T-helper 2 cell treated with Interferon-gamma antibody and Interleukin-4, amounts not matched to agents 100 ng/mL and 5 ng/mL, for 36 hours (primary cell): ENCODE results near the gene SLC35B1. TPM values are rescaled to one million over a fixed set of nuclear protein-coding genes. Genes with fewer than 3 reads are reported as not detected.

Experiments used
- intact Hi-C: fragments of 100-400 bp; cut with micrococcal nuclease; formaldehyde crosslinking; loops from one replicate; pipeline ENCODE4 v1.15.1; 2023
- total RNA-seq: library from RNA; stranded (reverse); gene quantifications from 2 replicates; pipeline ENCODE4 v1.2.3, GENCODE V29; 2022

Gene SLC35B1
- total RNA-seq, 1 donor from 2014 or later, result 80.8 TPM

GRCh38 chr17:49703557-49704277 is 4.0 kb downstream of the SLC35B1 start:
- intact Hi-C loops, result loop anchor here (10.0 kb wide), 1 partner anchor 289 kb away; the partner anchor contains the start of gene PHB1

DNA sequence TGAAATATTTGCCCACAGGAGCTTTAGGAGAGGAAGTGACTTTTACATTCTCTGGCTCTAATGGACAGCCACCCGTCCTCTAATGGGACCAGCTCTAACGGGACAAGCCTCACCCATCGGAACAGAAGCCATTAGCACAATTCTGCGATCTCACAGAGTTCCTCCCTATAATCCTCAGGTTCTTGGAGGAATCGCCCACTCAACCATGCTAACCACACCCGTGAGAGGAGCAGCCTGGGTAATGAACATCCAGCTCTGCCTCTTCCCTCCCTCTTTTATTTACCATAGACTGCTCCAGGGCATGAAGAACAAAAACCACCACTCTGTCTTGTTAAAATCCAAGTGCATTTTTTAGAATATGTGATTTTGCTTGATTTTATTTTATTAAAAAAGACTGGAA is 6.8 kb downstream of the SLC35B1 start:
- intact Hi-C loops, result loop anchor here (10.0 kb wide), 1 partner anchor 286 kb away; the partner anchor contains the start of gene PHB1

GRCh38 chr17:49699966-49700575 is 7.7 kb downstream of the SLC35B1 start:
- intact Hi-C loops, result loop anchor here (10.0 kb wide), 1 partner anchor 285 kb away; the partner anchor contains the start of gene PHB1

DNA sequence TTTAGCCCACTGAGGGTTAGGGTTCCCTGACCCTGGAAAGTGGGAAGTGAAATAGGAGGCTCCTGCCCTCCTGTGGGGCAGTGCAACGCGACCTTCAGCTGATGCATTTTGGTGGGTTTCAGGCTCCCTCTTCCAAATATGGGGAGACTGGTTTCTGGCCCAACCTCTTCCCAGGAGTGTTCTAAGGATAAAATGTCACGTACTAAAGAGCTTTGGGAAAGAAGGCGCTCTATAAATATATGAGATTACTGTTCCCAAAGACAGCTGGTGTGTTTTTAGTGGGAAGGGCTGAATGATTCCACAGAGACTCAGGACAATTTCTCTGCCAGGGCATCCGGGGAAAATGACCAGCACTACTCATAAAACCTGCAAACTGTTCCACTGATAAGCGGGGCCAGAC is 9.8 kb downstream of the SLC35B1 start:
- intact Hi-C loops, result no loop called here

- intact Hi-C loops, result no loop called here
Observed at GRCh38 chr17:49696233-49696761, 11.5 kb downstream of the SLC35B1 start.

- intact Hi-C loops, result loop anchor here (1.0 kb wide), 1 partner anchor 125 kb away; no protein-coding TSS in a partner anchor
Observed at GRCh38 chr17:49695698-49696232, 12.0 kb downstream of the SLC35B1 start.

GRCh38 chr17:49694847-49695697 is 12.7 kb downstream of the SLC35B1 start:
- intact Hi-C loops, result loop anchor here (1.0 kb wide), 1 partner anchor 125 kb away; no protein-coding TSS in a partner anchor

GRCh38 chr17:49692751-49693150 is 15.0 kb downstream of the SLC35B1 start:
- intact Hi-C loops, result no loop called here

GRCh38 chr17:49691677-49692191 is 16.0 kb downstream of the SLC35B1 start:
- intact Hi-C loops, result no loop called here

DNA sequence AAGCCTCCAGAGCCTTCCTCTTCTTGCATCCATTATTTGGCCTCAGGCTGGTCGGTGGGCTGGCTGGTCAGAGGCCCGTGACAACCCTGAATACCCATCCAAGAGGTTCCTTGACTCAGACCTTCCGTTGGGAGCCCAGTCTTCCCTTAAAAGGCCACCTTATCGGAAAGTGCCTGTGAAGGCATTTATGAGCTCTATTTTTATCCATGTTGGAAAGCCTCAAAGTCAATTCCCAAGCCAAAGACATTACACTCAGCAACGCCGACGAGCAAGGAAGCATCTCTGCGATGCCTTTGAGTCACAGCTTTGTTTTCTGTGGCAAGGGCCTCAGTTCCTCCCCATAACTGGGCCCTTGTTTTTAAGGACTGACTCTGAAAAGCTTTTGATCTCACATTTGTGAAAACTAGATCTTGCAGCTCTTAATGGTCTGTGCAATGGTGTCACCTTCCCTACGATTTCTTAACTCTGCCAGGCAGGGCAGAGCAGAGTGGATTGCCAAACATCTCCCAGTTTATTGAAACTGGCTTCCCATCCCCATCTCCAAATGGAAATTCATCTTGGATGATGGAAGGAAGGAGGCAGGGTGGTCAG is 16.6 kb downstream of the SLC35B1 start:
- intact Hi-C loops, result no loop called here

- intact Hi-C loops, result no loop called here
Observed at GRCh38 chr17:49690256-49690655, 17.5 kb downstream of the SLC35B1 start.

GRCh38 chr17:49688848-49689247 is 18.9 kb downstream of the SLC35B1 start:
- intact Hi-C loops, result loop anchor here (1.0 kb wide), 1 partner anchor 11 kb away; the partner anchor contains the start of gene SPOP

DNA sequence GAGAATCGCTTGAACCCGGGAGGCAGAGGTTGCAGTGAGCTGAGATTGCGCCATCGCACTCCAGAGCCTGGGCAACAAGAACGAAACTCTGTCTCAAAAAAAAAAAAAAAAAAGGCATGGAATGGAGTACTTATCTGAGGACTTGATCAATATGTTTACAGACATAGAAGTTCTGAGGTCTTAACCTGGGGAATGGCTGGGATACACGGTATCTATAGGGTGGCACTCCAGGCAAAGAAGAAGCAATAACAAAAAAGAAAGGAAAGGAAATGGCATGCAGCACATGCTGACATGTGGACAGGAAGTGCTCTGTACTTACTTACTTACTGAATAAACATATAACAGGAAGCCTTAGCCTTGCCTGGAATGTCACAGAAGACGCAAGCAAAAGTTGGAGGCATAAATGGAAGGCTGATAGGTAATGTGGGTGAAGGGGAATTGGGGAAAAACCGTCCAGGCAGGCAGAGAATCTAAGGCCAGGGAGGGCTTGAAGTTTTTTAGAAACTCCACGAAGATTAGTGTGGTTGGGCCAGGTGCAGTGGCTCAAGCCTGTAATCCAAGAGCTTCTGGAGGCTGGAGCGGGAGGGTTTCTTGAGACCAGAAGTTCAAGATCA is 19.8 kb downstream of the SLC35B1 start:
- intact Hi-C loops, result loop anchor here (1.0 kb wide), 1 partner anchor 10 kb away; the partner anchor contains the start of gene SPOP

GRCh38 chr17:49681106-49681979 is 26.4 kb downstream of the SLC35B1 start:
- intact Hi-C loops, result no loop called here

DNA sequence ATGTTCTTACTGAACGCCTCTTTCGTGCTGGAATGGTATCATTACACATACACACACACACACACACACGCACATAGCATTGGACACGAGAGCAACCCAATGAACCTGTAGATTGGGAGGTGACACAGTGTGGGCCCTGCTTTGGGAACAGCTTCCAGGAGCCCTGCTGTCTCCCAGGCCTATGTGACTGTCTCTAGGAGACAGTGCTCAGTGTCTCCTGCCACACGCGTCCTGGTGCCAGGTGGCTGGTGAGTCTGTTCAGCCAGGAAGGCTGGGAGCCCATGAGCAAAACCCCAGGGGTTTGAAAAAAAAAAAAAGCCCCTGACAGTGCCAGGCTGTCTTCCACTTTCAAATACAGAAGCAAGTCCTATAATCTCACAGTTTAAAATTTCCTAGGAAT is 27.4 kb downstream of the SLC35B1 start:
- intact Hi-C loops, result no loop called here

GRCh38 chr17:49677933-49678847 is 29.6 kb downstream of the SLC35B1 start, which contains the start of gene SPOP:
Gene SPOP, minus strand, starts transcription at chr17:49678097. Its CDS starts 55,287 bp downstream, at chr17:49622810.
- intact Hi-C loops, result loop anchor here (1.0 to 10.0 kb wide), 8 partner anchors 10 to 486 kb away; partner anchors contain the start of genes KAT7 and PHB1

- intact Hi-C loops, result loop anchor here (1.0 to 10.0 kb wide), 4 partner anchors 31 to 485 kb away; partner anchors contain the start of gene PHB1
Observed at GRCh38 chr17:49677134-49677932, 30.4 kb downstream of the SLC35B1 start.
